KG1 (cell line): Measurements from ENCODE around the gene MAB21L3.

Experiments used
- DNase-seq: peaks from one replicate; lab custom pipeline; 2025; lab: John Stamatoyannopoulos, UW

MAB21L3 gene

DNA sequence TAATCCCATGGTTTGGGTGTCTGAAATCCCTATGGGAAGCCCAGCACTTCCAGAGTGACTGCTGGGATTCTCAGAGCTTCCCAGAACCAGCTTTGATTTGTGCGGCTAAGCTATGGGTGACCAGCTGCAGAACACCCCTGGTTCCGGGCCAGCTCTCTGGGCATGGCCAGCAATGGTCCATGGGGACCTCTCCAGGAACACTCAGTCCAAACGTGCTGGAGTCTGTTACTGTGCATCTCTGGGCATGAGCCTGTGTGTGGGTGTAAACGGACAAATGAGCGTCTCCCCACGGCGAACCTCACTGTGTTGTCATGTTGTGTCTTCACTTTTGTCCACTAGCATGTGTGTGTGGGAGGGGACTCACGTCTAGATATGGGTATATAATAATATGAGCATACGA is 54.4 kb downstream of the MAB21L3 start:
- no peak for DNase-seq

DNA sequence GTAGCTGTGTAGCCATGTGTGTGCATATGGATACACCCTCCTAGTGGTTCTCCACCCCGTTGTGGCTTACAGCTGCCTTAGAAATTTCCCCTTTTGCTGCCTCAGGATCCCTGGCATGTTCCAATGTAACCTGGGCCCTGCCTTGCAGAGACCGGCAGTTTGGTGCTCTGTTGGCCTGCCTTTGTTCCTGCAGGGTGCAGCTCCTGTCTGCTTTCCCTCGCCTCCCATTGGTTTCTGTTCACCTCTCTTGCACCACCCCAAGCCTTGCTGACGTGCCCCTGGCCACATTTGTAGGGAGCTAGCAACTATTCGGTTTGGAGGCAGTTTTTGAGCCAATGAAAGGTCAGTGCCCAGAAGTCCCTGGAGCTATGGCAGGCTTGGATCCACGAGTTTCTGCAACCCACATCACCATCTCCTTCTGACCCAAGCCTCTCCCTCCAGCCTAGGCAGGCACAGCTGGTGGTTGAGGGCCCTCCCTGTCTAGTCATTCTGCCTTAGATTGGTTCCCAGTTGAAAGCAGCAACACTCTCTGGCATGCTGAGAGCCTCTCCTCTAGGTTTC is 54.9 kb downstream of the MAB21L3 start:
- no peak for DNase-seq

DNA sequence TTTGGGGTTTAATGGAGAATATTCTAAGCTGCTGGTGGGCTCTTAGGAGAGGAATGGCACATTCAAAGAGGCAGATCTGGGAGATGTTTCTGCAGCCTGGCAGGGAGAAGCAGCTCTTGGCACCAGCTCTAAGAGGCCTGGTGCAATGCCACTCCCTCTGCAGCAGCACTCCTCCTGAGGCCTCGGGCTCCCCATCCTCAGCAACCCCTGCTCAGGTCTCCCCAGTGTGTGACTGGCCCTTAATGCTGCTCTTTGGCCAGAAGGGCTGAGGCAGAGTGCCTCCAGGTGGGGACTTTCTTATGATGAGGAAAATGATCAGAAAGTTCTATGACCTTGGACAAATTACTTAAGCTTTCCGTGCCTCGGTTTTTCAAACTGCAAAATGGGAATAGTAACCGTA is 55.5 kb downstream of the MAB21L3 start:
- DNase-seq = no peak

DNA sequence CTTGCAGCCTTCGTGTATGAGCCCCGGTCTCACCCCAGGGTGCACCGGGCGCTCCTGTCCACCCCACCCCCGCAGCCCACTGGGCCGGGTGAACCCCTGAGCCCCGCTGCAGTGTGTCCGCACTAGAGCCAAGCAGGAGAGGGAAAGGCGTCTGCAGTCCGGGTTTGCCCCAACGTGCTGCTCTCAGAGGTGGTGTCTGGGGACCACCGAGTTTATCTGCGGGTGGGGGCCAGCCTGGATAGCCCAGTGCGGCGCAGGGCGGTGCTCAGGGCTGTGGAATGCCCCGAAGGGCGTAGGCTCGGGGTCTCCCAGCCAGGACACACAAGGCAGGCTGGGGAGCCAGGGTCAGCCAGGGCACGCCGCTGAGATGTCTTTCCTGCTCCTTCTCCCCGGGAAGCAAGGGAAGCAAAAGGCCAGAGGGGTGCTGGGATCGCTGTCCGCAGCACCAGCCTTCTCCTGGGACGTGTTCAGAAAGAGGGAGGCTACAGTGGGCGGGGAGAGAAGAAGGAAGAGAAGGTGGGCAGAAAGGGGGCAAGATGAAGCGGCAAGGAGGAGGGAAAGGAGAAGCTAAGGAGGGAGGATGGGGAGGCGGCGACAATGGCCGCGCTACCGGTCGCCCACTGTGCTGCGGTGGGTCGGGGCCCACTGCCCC is 56.6 kb downstream of the MAB21L3 start:
- no peak for DNase-seq

DNA sequence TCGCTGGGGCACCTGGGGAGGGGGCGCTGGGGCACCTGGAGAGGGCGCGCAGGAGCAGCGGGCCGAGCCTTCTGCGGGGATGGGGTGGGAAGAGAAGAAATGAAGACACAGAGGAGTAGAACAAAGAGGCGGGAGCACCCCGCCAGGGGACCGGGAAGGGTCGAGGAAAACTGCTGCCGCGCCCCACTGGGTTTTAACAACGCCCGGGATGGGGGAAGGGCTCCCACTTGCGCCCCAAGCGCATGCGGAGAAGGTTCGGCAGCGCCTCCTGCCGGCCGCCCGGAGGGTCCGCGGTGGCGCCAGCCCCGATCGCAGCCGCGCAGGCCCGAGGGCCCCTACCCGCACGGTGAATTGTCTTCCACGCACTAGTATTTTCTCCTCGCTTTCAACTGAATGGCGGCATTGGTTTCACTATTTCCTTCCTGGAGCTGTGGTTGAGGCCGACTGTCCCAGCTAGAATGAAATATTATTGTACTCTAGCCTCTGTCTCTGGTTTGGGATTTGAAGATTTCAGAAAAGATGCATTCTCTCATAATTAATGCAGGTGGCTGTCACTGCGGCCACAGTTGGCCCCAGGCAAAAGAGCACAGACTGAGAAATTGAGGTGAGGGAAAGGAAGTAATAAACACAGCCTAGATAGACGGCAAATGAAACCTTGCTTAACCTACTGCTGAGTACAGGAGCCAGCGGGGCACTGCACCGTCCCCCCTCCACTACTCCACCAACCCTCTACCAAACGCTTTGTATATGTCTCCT is 57.3 kb downstream of the MAB21L3 start:
- peak; percentile 59 for DNase-seq

DNA sequence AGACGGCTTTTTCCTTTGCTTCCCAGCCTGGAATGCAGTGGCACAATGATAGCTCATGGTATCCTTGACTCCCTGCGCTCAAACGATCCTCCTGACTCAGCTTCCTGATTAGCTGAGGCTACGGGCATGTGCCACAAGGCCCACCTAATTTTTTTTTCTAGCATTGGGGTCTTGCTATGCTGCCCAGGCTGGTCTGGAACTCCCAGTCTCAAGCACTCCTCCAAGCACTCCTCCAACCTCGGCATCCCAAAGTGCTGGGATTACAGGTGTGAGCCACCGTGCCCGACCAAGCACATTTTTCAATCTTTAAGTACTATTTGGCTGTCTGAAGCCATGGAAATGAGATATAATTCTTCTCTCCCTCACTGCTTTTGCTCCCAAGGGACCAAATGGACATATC is 58.7 kb downstream of the MAB21L3 start:
- DNase-seq = no peak

DNA sequence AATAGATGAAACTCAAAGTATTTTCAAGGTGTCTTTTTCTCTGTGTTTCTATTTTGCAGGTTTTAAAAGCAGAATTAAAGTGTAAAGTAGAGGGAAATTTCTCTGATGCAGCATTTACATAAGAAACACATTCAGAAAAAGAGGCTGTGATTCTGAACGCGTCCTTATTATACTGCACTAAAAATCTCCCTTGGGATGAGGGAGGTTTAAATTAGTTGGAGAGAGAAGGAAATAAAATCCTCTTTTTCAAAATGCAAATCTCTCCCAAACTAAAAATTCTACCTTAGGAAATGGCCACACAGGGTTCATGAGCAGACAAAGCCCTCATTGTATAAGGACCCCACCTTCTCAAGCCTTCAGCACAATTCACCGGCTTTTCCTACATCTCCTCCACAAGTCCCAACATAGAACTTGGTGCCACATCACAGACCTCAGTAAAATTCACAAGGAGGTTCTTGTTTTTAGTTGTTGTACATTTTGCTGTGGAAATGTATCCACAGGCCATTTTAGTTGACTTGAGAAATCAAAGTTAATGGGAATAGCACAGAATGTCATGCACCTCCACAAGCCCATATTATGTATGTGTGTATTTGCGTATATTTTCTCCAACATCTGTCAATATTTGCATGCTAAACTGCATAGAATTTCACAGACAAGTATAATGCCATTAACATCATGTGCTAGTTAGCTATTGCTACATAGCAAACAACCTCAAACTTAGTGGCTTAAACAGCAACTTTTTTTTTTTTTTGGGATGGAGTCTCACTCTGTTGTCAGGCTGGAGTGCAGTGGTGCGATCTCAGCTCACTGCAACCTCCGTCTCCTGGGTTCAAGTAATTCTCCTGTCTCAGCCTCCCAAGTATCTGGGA is 59.8 kb downstream of the MAB21L3 start:
- DNase-seq = no peak

DNA sequence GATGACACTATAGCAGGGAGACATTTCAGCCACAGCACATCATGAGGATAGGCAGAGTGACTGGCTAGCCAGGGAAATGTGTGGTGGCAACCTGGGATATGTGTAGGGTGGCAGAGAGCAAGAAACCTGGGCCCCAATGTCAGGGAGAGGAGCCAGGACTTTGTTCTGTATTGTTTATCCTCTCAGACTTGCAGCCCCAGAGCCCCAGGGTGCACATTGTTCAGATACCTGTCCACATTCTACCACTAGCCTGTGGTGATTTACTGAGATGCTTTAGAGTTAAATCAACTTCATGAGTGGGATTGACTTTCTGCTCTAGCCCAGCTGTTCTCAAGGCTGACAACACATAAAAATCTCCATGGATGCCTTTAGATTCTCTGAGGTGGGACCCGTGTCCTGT is 61.5 kb downstream of the MAB21L3 start:
- DNase-seq = no peak

DNA sequence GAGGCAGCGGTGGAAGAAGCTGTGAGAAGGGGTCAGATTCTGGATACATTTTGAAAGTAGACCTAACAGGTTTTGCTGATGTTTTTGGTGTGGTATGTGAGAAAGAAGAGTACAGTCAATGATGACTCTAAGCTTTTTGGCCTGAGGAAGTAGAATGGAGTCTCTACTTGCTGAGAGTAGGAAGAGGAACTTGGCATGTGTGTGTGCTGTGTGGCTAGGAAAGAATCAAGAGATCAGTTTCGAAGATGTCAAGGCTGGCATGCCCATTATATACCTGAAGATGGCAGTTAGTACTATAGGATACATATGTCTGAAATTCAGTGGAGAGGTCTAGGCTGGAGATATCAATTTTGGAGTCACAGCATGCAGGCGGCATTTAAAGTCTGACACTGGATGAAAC is 64.4 kb downstream of the MAB21L3 start:
- no peak for DNase-seq

DNA sequence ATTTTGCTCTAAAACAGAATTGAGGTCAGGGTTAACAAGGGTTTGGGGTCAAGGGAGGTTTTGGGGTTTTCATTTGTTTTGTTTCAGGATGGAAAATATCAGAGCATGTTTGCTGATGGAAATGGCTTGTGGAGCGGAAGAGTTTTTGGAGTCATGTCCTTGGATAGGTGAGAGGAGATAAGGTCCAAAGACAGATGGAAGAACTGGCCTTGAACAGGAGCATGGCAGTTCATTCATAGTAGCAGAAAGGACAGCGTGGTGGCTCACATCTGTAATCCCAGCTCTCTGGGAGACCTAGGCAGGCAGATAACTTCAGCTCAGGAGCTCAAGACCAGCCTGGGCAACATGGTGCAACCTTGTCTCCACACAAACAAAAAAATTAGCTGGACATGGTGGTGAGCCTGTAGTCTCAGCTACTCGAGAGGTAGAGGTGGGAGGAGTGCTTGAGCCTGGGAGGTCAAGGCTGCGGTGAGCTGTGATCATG is 65.1 kb downstream of the MAB21L3 start:
- no peak for DNase-seq

DNA sequence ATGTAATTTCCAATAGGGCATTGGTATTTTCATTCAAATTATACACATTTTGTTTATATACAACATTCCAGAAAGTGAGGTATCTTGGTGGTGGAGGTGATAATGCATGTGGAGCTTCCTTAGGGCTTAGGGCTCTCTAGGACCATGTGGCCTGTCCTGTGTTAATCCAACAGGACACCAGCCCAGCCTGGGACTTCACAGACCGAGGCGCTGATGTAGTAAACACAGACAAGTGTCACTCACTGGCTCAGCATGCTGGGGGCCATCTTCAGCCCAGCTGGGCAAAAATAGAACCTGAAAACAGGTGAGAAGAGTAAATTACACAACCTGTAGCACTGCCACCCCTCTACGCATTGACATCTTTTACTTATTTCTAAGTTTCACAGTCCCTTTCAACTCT is 66.7 kb downstream of the MAB21L3 start:
- DNase-seq = no peak

DNA sequence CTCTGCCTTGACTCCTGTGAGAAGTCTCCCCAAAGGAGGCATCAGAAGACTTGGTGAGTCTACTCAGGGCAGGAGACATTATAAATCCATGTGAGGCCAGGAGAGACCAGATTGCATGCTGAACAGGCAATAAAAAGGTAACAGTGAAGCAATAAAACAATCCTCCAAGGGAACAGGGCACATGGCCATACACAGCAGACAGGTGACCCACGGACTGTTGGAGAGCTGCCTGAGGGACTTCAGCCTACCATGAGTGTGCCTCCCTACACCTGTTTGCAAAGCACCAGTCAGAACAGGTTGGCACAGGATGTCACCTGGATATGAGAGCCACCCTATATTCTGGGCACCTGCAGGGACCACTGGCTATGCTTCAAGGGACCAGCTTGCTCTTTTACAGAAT is 67.6 kb downstream of the MAB21L3 start:
- DNase-seq = no peak

DNA sequence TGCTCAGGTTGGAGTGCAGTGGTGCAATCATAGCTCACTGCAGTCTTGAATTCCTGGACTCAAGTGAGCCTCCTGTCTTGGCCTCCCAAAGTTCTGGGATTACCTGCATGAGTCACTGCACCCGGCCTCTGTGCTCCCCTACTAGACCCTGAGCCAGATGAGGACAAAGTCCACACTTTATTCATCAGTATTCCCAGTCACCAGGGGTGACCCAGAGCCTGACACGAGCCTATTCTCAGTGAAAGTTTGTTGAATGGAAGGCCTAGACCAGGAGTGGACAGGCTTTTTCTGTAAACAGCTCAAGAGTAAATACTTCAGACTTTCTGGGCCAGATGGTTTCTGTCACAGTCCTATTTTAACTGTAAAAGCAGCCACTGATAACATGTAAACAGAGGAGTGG is 68.2 kb downstream of the MAB21L3 start:
- DNase-seq = no peak

DNA sequence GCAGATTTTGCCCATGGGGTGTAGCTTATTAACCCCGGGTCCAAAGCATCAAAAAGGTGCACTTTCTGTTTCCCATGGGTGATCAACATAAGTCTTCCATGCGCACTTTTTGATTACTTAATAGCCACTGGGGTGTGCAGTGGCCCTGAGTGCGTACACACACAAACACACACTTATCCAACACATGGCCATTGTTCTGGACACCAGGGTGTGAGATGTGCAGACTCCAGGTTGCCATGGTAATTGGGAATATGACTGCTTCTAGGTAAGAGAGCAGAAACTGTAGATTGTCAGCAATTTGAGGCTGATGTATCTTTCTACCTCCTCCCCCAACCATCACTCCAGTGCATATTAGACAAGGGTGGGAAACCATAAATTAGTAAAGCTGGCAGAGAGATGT is 68.8 kb downstream of the MAB21L3 start:
- DNase-seq = no peak

DNA sequence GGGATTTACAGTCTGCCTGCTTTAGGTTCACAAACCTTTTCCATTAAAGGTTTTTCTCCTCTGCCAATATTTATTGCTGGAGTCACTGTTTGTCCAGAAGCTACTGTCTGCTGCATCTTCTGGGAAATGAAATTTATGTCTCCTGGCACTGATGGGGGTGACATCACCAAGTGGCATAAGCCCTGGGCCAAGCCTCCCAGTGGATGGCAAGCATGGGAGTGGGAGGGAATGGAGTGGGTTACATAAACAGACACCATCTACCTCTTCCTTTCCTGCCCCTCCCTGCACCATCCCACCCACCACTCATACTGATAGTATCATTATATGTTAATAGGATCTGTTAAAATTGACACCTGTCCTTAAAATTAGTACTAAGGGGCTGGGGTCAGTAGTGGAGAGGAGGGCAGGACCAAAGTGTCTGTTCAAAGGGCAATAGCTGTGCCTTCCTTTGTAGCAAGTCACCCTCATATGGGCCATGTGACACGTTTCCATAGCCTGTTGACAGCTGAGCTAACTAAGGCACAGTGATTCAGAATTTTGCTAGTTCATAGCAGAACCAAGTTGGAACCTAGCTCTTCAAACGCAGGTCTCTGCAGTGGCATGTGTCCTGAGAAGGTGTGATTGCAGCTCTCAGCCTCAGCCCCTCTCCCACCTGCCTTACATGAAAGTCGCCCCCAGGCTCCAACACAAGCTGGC is 71.0 kb downstream of the MAB21L3 start:
- no peak for DNase-seq
